GM21515 (cell line): Measurements from ENCODE around the gene ERC1.

Source experiments
- ATAC-seq: cut with Tn5 transposase; IDR thresholded peaks from one replicate; pipeline ENCODE4 v1.9.1; 2021; ENCODE audit not compliant: unreplicated experiment

The ERC1 gene

DNA sequence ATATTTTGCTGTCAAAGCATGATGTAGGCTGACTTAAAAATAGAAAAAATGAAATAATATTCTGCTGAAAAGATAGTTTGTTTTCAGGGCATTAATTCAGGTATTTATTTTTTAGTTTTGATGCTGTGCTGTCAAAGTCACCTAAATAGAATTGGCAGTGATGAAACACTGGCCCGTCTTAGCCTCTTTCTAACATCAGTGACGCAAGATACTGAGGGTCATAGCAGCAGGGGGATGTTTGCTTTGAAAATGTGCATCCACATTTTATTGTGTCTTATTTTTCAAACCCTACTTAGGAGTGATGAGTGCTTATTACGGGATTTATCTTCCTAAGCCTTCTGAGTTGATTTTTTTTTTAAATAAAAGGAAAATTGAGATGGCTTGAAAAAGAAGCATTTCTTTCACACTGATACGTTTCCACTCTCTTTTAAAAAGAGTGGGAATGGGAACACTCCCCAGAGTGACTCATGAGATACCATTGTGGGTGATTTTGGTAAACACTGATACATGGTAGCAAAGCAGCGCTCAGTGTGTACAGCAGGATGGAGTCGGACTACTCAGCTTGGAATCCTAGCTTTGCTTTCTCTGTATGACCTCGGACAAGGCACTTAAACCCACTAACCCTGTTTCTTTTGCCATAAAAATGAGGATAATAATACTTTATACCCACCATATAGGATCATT lies 290.8 kb downstream of the ERC1 start:
- no peak for ATAC-seq

DNA sequence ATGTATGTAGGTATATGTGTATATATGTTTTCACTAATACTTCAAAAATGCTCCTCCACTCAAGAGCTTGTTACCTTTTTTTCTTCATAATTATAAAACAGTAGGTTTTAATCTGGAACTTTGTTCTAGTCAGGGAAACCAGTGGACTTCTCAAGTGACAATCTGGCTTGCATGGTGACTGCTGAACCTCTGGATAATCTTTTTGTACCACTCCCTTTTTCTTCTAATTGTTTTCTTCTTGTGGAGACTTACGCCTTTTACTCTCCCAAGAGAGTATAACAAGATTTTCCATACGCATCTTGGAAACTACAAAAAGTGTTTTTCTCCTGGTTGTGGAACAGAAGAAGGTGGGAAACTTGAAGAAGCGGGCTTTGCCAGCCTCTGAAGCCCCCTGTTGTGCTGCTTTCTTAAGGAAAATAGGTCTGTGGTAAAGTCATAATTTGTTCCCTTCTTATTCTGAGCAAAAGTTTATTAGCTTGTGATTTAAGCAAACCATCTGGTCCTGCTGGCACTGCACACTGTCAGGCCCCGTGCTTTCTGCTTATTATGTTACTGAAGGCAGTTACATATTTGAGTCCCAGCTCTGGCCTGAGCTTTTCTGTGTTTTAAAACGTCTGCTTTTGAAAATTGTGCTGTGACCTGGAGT lies 291.8 kb downstream of the ERC1 start:
- ATAC-seq: no peak

DNA sequence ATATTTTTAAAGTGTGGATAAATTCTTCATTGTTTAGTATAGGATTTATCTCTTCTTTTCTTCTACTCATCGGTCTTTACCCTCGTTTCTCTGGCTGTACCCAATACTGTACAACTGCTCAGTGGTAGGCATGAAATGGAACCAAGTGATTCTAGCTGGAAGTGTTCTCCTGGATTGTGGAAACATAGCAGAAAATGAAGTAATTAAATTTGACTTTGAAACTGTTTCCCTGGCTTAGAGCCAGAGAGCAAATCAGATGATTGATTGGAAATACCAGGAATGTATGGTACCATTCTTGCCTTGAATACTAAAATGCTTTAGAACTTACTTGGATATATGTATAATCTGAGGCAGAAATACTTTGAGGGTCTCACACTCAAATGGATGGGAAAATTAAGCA lies 292.3 kb downstream of the ERC1 start:
- no peak for ATAC-seq

GRCh38 chr12:1284611-1285010 lies 293.6 kb downstream of the ERC1 start:
- ATAC-seq: no peak

- ATAC-seq: no peak
Measured at GRCh38 chr12:1287446-1287975, 296.5 kb downstream of the ERC1 start.

- ATAC-seq: no peak
Measured at GRCh38 chr12:1288333-1288732, 297.3 kb downstream of the ERC1 start.

GRCh38 chr12:1289371-1290155 lies 298.5 kb downstream of the ERC1 start:
- ATAC-seq: no peak

- no peak for ATAC-seq
Measured at GRCh38 chr12:1290716-1291115, 299.7 kb downstream of the ERC1 start.

DNA sequence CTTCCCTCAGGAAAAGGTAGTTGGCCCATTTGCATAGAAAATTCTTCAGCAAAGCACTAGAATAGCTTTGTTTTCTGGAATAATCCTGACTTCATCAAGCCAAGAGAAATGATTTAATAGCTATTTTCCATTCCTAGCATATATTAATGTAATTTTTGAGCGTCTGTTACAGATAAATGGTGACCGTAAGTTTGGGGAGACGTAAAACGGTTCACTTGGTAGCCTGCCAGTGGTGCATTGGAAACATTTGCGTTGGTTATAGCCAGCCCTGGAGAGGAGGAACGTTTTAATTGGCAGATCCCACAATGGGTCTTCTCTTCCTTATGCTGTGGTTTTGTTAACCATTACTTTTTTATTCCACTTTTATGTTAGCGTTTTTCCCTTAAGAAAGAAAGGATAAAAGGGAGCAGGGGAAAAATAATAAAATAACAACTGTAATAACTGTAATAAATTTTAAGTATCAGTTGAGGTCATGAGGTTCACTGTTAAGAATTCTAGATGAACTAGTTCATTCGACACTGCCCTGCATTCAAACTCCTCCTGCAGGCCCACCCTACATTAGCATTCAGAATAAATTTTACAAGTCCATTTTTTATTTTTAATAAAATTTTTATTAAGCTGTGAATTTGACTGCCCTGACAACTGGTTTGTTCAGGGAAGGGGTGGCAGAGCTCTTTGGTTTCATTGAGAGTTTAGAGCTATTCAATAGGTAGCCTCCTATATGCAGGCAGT lies 300.7 kb downstream of the ERC1 start:
- no peak for ATAC-seq

GRCh38 chr12:1293901-1294300 lies 302.9 kb downstream of the ERC1 start:
- ATAC-seq: no peak

DNA sequence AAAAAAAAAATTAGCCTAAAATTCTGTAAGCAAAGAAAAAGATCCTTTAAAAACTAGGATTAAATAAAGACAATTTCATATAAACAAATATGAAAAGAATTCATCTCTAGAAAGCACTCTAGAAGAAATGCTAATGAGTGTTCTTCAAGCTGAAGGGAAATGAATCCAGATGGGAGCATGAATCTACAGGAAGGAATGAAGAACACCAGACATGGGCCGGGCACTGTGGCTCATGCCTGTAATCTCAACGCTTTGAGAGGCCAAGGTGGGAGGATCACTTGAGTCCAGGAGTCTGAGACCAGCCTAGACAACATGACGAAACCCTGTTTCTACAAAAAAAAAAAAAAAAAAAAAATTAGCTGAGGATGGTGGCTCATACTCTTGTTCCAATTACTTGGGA lies 306.2 kb downstream of the ERC1 start:
- ATAC-seq: no peak

DNA sequence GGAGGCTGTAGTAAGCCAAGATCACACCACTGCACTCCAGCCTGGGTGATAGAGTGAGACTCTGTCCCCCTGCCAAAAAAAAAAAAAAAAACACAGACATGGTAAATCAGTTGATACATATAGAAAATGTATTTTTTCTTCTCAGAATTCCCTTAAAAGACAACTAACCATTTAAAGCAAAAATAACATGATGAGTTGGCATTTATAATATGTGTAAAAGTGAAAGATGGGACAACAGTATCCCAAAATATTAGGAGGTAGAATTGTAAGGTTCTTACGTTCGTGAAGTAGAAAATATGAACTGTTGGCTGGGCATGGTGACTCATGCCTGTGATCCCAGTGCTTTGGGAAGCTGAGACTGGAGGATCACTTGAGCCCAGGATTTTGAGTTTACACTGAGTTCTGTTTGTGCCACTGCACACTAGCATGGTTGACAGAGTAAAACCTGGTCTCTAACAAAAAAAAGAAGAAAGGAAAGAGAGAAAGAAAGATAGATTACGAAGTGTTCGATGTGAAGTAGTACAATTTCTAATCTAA lies 306.7 kb downstream of the ERC1 start:
- no peak for ATAC-seq

GRCh38 chr12:1300460-1300859 lies 309.4 kb downstream of the ERC1 start:
- ATAC-seq: no peak

- ATAC-seq: no peak
Measured at GRCh38 chr12:1302201-1302870, 311.3 kb downstream of the ERC1 start.

DNA sequence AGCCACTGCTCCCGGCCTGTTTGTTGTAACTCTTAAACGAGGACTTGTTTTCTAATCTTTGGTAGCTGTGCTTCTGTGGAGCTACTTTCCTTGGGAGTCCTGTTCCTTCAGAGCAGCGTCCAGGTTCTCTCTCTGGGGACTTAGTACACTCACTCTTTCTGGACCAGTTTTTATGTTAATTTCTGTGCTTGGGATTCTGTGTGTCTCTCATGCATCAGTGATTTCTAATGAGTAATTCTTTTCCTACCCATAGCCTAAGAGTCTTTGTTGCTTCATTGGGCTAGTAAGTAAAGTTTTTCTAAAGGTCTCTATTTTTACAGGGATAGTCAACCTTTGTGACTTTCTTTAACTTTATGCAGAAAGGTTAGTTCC lies 314.0 kb downstream of the ERC1 start:
- ATAC-seq: no peak

- no peak for ATAC-seq
Measured at GRCh38 chr12:1305791-1306500, 314.9 kb downstream of the ERC1 start.

GRCh38 chr12:1306817-1307216 lies 315.8 kb downstream of the ERC1 start:
- ATAC-seq: no peak

DNA sequence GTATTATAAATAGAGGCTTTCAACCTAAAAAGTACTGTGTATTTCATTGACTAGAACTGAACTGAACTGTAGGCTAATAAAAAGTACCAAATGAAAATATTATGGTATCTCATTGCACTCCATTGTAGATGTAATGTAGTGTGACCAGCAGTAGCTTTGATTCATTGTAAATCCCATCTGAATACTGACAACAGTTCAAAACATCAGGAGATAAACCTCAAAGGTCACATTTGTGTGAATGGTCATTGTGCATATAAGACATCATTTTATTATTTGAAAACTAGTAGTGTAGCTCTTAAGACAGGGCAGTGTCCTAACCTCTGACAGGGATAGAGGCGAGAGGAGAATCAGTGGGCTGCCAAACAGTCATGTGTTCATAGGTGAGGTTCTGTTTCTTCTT lies 316.8 kb downstream of the ERC1 start:
- no peak for ATAC-seq

GRCh38 chr12:1309613-1310012 lies 318.6 kb downstream of the ERC1 start:
- ATAC-seq: no peak

- no peak for ATAC-seq
Measured at GRCh38 chr12:1310653-1311052, 319.6 kb downstream of the ERC1 start.
